Mesendoderm (in vitro differentiated cells): ENCODE measurements around the gene TBC1D8B.
"Not testable (repeated sequence)": the region's sequence is repeated elsewhere in the genome, so short reads cannot be mapped to it uniquely, and the experiment has no call there.

ENCODE experiments used
- DNase-seq: peaks from one replicate; pipeline ENCODE4 v3.0.0; 2013
- H2AK5ac ChIP-seq: 2 replicates; pipeline ENCODE4 v1.6.1; 2013; ENCODE audit warnings: low read length, inconsistent platforms
- H2BK120ac ChIP-seq: 2 replicates; pipeline ENCODE4 v1.6.1; 2013; ENCODE audit warnings: low read depth, mild to moderate bottlenecking, low read length, moderate library complexity, mixed read lengths
- H2BK15ac ChIP-seq: replicated peaks from 2 replicates; pipeline ENCODE4 v1.6.1; 2013; ENCODE audit warnings: low read depth, mild to moderate bottlenecking, moderate library complexity
- H2BK5ac ChIP-seq: 2 replicates; pipeline ENCODE4 v1.6.1; 2013; ENCODE audit warnings: low read length, inconsistent platforms
- H3K18ac ChIP-seq: 2 replicates; pipeline ENCODE4 v1.6.1; 2013; ENCODE audit warnings: mild to moderate bottlenecking, low read length, mixed read lengths
- H3K23ac ChIP-seq: one replicate; pipeline ENCODE4 v1.6.1; 2013; ENCODE audit warnings: low read length
- H3K27ac ChIP-seq: 2 replicates; pipeline ENCODE4 v1.5.1; 2013; ENCODE audit warnings: low read depth, mild to moderate bottlenecking, inconsistent platforms, low read length, moderate library complexity
- H3K27me3 ChIP-seq: 2 replicates; pipeline ENCODE4 v1.6.1; 2013; ENCODE audit warnings: low read length, control low read depth, mild to moderate bottlenecking, inconsistent platforms; ENCODE audit not compliant: insufficient read depth, poor library complexity
- H3K36me3 ChIP-seq: 2 replicates; pipeline ENCODE4 v1.6.1; 2013; ENCODE audit warnings: low read length, inconsistent platforms; ENCODE audit not compliant: control insufficient read depth, insufficient read depth
- H3K4ac ChIP-seq: one replicate; pipeline ENCODE4 v1.6.1; 2013; ENCODE audit warnings: low read depth, mild to moderate bottlenecking, low read length, moderate library complexity
- H3K4me1 ChIP-seq: 2 replicates; pipeline ENCODE4 v1.6.1; 2013; ENCODE audit warnings: low read depth, low read length, inconsistent platforms; ENCODE audit not compliant: control insufficient read depth
- H3K4me2 ChIP-seq: 2 replicates; pipeline ENCODE4 v1.6.1; 2013; ENCODE audit warnings: low read length
- H3K4me3 ChIP-seq: 2 replicates; pipeline ENCODE4 v1.5.1; 2013; ENCODE audit warnings: mild to moderate bottlenecking, low read length
- H3K56ac ChIP-seq: one replicate; pipeline ENCODE4 v1.6.1; 2013; ENCODE audit warnings: low read length
- H3K79me1 ChIP-seq: 2 replicates; pipeline ENCODE4 v1.6.1; 2013; ENCODE audit warnings: low read length, inconsistent platforms
- H3K79me2 ChIP-seq: 2 replicates; pipeline ENCODE4 v1.6.1; 2013; ENCODE audit warnings: mild to moderate bottlenecking, low read length; ENCODE audit not compliant: control insufficient read depth, insufficient read depth
- H3K9ac ChIP-seq: 2 replicates; pipeline ENCODE4 v1.6.1; 2013; ENCODE audit warnings: low read length, inconsistent platforms
- H4K5ac ChIP-seq: one replicate; pipeline ENCODE4 v1.6.1; 2013; ENCODE audit warnings: low read length
- H4K8ac ChIP-seq: one replicate; pipeline ENCODE4 v1.6.1; 2013; ENCODE audit warnings: low read depth, mild to moderate bottlenecking, control low read depth, low read length, moderate library complexity
- WGBS: extraction: QIAGEN DNeasy Blood & Tissue Kit; methylation state at CpG from one replicate; pipeline ENCODE4 v1.1.7; 2013; ENCODE audit warnings: low lambda C conversion rate, missing lambda C conversion rate; ENCODE audit not compliant: insufficient coverage; ENCODE audit errors: extremely low coverage; 5-methylcytosine and 5-hydroxymethylcytosine counted together

Gene TBC1D8B

GRCh38 chrX:106783716-106784115 is 18.8 kb upstream of the TBC1D8B start:
- WGBS: no CpG with 5 or more reads among the region's 7 CpGs
- H3K79me1 ChIP-seq: no peaks in the 10 kb centered on the region
- peak; percentile 5 for DNase-seq
- H2BK5ac ChIP-seq: no peak overlapping the region
- no peaks in the 10 kb centered on the region for H3K36me3 ChIP-seq
- no peak overlapping the region for H2AK5ac ChIP-seq
- no peak overlapping the region for H3K56ac ChIP-seq
- no peak overlapping the region for H2BK15ac ChIP-seq
- no peak overlapping the region for H4K8ac ChIP-seq
- H3K27me3 ChIP-seq: no peaks in the 10 kb centered on the region
- no peak overlapping the region for H3K9ac ChIP-seq
- H3K4me1 ChIP-seq: no peaks in the 10 kb centered on the region
- no peak overlapping the region for H3K27ac ChIP-seq
- no peaks in the 10 kb centered on the region for H3K79me2 ChIP-seq
- no peak overlapping the region for H3K4me3 ChIP-seq
- no peak overlapping the region for H4K5ac ChIP-seq
- H3K4me2 ChIP-seq: no peak overlapping the region
- H2BK120ac ChIP-seq: no peak overlapping the region
- H3K23ac ChIP-seq: no peak overlapping the region
- H3K18ac ChIP-seq: no peak overlapping the region
- no peak overlapping the region for H3K4ac ChIP-seq

GRCh38 chrX:106791495-106791894 is 11.0 kb upstream of the TBC1D8B start:
- H3K27ac ChIP-seq: no peak overlapping the region
- H2BK15ac ChIP-seq: no peak overlapping the region
- H3K79me1 ChIP-seq: no peaks in the 10 kb centered on the region
- no peak overlapping the region for H2BK5ac ChIP-seq
- no peaks in the 10 kb centered on the region for H3K4me1 ChIP-seq
- H3K4me3 ChIP-seq: no peak overlapping the region
- H3K27me3 ChIP-seq: no peaks in the 10 kb centered on the region
- no peaks in the 10 kb centered on the region for H3K79me2 ChIP-seq
- no peak overlapping the region for H3K23ac ChIP-seq
- no peak overlapping the region for H4K8ac ChIP-seq
- no peak for DNase-seq
- H3K56ac ChIP-seq: no peak overlapping the region
- H2BK120ac ChIP-seq: no peak overlapping the region
- no peak overlapping the region for H4K5ac ChIP-seq
- H3K18ac ChIP-seq: no peak overlapping the region
- H2AK5ac ChIP-seq: no peak overlapping the region
- H3K4ac ChIP-seq: no peak overlapping the region
- H3K4me2 ChIP-seq: no peak overlapping the region
- no peaks in the 10 kb centered on the region for H3K36me3 ChIP-seq
- no CpG with 5 or more reads among the region's 1 CpG for WGBS
- H3K9ac ChIP-seq: no peak overlapping the region

- Histone ChIP-seq H4K8ac (no peak overlapping the region), H3K27me3 (no peaks in the 10 kb centered on the region), H3K4me3 (peak overlapping the region; percentile 24), H3K4me2 (peak overlapping the region; percentile 34), H3K4ac (no peak overlapping the region), H3K36me3 (no peaks in the 10 kb centered on the region), H3K9ac (peak overlapping the region; percentile 59), H3K27ac (no peak overlapping the region), H3K56ac (peak overlapping the region; percentile 79), H2BK15ac (no peak overlapping the region), H2BK120ac (no peak overlapping the region), H3K79me1 (no peaks in the 10 kb centered on the region), H2AK5ac (no peak overlapping the region), H4K5ac (no peak overlapping the region), H3K23ac (no peak overlapping the region), H3K79me2 (no peaks in the 10 kb centered on the region), H3K18ac (no peak overlapping the region), H3K4me1 (no peaks in the 10 kb centered on the region), H2BK5ac (no peak overlapping the region)
- no peak for DNase-seq
- WGBS: no CpG with 5 or more reads among the region's 11 CpGs
Measured at GRCh38 chrX:106802063-106802387, 448 bp upstream of the TBC1D8B start.

- no peak for DNase-seq
- no peak overlapping the region for H3K4me3 ChIP-seq
- no peak overlapping the region for H3K4me2 ChIP-seq
- no peak overlapping the region for H2AK5ac ChIP-seq
- H3K79me1 ChIP-seq: no peaks in the 10 kb centered on the region
- H3K4ac ChIP-seq: no peak overlapping the region
- no peak overlapping the region for H3K18ac ChIP-seq
- no peak overlapping the region for H3K9ac ChIP-seq
- H2BK5ac ChIP-seq: no peak overlapping the region
- no peak overlapping the region for H3K56ac ChIP-seq
- no peaks in the 10 kb centered on the region for H3K4me1 ChIP-seq
- H2BK120ac ChIP-seq: no peak overlapping the region
- H4K5ac ChIP-seq: no peak overlapping the region
- H2BK15ac ChIP-seq: no peak overlapping the region
- H4K8ac ChIP-seq: no peak overlapping the region
- H3K36me3 ChIP-seq: no peaks in the 10 kb centered on the region
- no peaks in the 10 kb centered on the region for H3K27me3 ChIP-seq
- no peak overlapping the region for H3K27ac ChIP-seq
- H3K79me2 ChIP-seq: no peaks in the 10 kb centered on the region
- WGBS: no CpG with 5 or more reads among the region's 7 CpGs
- no peak overlapping the region for H3K23ac ChIP-seq
Measured at GRCh38 chrX:106811131-106811910, 8.8 kb downstream of the TBC1D8B start.

GRCh38 chrX:106812930-106813329 is 10.5 kb downstream of the TBC1D8B start:
- not testable (repeated sequence) for H3K27ac ChIP-seq, H3K36me3 ChIP-seq, H2BK15ac ChIP-seq, H3K4ac ChIP-seq, H2BK5ac ChIP-seq, H3K4me2 ChIP-seq, H2BK120ac ChIP-seq, H3K4me3 ChIP-seq, H3K56ac ChIP-seq, H3K79me2 ChIP-seq, H4K8ac ChIP-seq, H3K27me3 ChIP-seq, H2AK5ac ChIP-seq, DNase-seq, H3K18ac ChIP-seq, H3K23ac ChIP-seq, H3K79me1 ChIP-seq, H4K5ac ChIP-seq, H3K9ac ChIP-seq, H3K4me1 ChIP-seq
- WGBS: no CpG with 5 or more reads among the region's 5 CpGs

GRCh38 chrX:106814093-106814492 is 11.6 kb downstream of the TBC1D8B start:
- not testable (repeated sequence) for H3K4me3 ChIP-seq, H2BK15ac ChIP-seq, H3K36me3 ChIP-seq, H2AK5ac ChIP-seq, H3K4me2 ChIP-seq, DNase-seq, H4K5ac ChIP-seq, H3K79me2 ChIP-seq, H2BK5ac ChIP-seq, H3K4me1 ChIP-seq, H4K8ac ChIP-seq, H3K27me3 ChIP-seq, H2BK120ac ChIP-seq, H3K18ac ChIP-seq, H3K4ac ChIP-seq, H3K9ac ChIP-seq, H3K27ac ChIP-seq, H3K56ac ChIP-seq, H3K79me1 ChIP-seq, H3K23ac ChIP-seq
- WGBS: no CpG with 5 or more reads among the region's 3 CpGs
